IgD-negative memory B cell (primary cell): ENCODE data around the gene KLF17. TPM values are rescaled to one million over a fixed set of nuclear protein-coding genes. Genes with fewer than 3 reads are reported as not detected.

Experiments used
- H3K27ac Mint-ChIP-seq, 3 donors: one replicate each; pipeline ENCODE4 v1.8.0; 2020 to 2022; ENCODE audit warnings: mild to moderate bottlenecking in 3 of 3, mixed read lengths in 3 of 3, moderate library complexity in 1 of 3
- H3K27me3 Mint-ChIP-seq: one replicate; pipeline ENCODE4 v1.8.0; 2021; ENCODE audit warnings: mixed read lengths
- H3K36me3 Mint-ChIP-seq: one replicate; pipeline ENCODE4 v1.8.0; 2020; ENCODE audit warnings: mild to moderate bottlenecking, mixed read lengths
- H3K4me1 Mint-ChIP-seq, 3 donors: one replicate each; pipeline ENCODE4 v1.8.0; 2020 to 2022; ENCODE audit warnings: mixed read lengths in 3 of 3, mild to moderate bottlenecking in 1 of 3
- H3K4me3 Mint-ChIP-seq, 4 donors: one replicate each; pipeline ENCODE4 v1.8.0; 2020 to 2022; ENCODE audit warnings: mild to moderate bottlenecking in 4 of 4, mixed read lengths in 4 of 4, moderate library complexity in 3 of 4
- H3K9me3 Mint-ChIP-seq, 3 donors: one replicate each; pipeline ENCODE4 v1.8.0; 2020 to 2021; ENCODE audit warnings: mixed read lengths in 3 of 3, mild to moderate bottlenecking in 1 of 3
- polyA plus RNA-seq: library from polyadenylated mRNA; unstranded; fragments of 300-500 nt; fragmentation: Illumina TruSeq; gene quantifications from one replicate; pipeline ENCODE4 v1.2.3, GENCODE V29; 2021

Gene KLF17
- polyA plus RNA-seq, 1 donor from 2014 or later = not detected

DNA sequence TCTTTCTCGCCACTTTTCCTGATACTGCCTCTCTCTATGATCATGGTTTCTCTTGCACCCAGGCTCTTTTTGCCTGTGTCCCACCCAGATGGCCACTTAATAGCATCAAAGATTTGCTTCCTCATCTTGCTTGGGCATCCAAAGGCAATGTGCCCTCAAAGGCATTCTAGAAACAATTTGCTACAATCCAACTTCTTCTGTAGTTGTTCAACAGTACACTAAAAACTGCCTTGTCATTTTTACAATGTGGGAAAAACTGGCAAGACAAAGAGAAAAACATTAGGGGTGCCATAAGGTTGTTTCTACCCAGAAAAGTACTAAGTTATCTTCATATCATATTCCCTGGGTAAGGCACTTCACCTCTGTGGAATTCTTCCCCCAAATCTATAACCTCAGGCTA lies 39.3 kb downstream of the KLF17 start:
- no peak overlapping the region for H3K4me3 Mint-ChIP-seq
- no peak overlapping the region for H3K27ac Mint-ChIP-seq
- H3K36me3 Mint-ChIP-seq = no peaks in the 10 kb centered on the region
- peaks cover under 1% of the 10 kb centered on the region for H3K27me3 Mint-ChIP-seq
- H3K9me3 Mint-ChIP-seq = peaks cover 3 to 7% (median 6%) of the 10 kb centered on the region in 3 donors
- H3K4me1 Mint-ChIP-seq = peaks cover 0 to 1% (median 0%) of the 10 kb centered on the region in 3 donors

- peaks cover 0 to 1% (median 0%) of the 10 kb centered on the region in 3 donors for H3K4me1 Mint-ChIP-seq
- no peak overlapping the region for H3K27ac Mint-ChIP-seq
- peaks cover 5 to 7% (median 6%) of the 10 kb centered on the region in 3 donors for H3K9me3 Mint-ChIP-seq
- H3K4me3 Mint-ChIP-seq = no peak overlapping the region
- H3K36me3 Mint-ChIP-seq = no peaks in the 10 kb centered on the region
- H3K27me3 Mint-ChIP-seq = peaks cover 2% of the 10 kb centered on the region
Observed at GRCh38 chr1:44158871-44159270, 40.2 kb downstream of the KLF17 start.

GRCh38 chr1:44161546-44161945 lies 42.9 kb downstream of the KLF17 start:
- Mint-ChIP-seq H3K27me3 (peaks cover 5% of the 10 kb centered on the region), H3K4me1 (peaks cover 0 to 1% (median 0%) of the 10 kb centered on the region in 3 donors), H3K27ac (no peak overlapping the region), H3K9me3 (peaks cover 6 to 9% (median 7%) of the 10 kb centered on the region in 3 donors), H3K4me3 (no peak overlapping the region), H3K36me3 (no peaks in the 10 kb centered on the region)

DNA sequence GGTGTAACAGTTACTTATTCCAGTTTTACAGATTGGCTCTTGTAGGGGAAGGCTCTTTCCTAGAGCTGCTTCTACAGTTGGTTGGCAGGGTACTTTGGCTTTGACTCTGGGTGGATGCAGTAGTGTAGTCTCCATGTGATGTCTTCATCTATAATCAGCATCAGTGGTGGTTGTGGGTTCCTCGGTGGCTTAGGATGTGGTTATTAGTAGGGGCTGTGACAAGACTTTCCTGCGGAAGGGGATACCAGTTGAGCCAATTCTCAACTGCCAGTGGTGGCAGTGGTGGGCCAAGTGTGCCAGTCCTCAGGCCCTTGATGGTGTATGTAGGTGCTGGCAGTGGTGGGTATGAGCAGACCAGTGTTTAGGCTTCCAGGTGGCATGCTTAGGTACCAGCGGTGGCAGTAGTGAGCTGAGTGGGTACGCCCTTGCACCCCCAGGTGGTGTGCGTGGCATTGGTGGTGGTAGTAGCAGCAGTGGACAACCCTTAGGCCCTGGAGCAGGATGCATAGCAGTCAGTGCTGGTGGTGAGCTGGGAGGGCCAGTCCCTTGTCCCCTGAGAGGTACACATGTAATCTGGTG lies 50.0 kb downstream of the KLF17 start:
- Mint-ChIP-seq H3K27me3 (peaks cover 9% of the 10 kb centered on the region), H3K27ac (no peak overlapping the region), H3K4me3 (no peak overlapping the region), H3K9me3 (peaks cover 0 to 6% (median 4%) of the 10 kb centered on the region in 3 donors), H3K36me3 (peaks cover 10% of the 10 kb centered on the region), H3K4me1 (no peaks in the 10 kb centered on the region)

DNA sequence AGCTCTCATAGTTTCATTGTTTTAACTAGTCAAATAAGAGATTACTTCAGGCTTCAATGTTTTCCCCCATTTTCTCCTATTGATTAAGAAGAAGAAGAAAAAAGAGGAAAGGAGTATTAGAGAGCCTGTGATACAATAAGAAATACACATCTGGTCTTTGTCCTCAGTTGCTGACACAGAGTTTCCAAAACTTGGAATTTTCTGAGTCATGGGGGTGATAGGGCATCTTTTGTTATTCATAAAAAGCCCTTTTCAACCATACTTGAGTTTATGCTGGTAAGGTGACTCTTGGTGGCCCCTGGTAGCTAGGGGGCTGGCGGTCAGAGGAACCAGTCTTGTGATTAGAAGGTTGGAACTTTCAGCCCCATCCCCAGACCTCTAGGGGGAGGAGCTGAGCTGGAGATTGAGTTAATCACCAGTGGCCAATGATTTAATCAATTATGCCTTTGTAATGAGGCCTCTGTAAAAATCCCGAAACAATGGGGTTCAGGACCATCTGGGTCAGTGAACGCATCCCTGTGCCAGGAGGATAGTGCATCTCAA lies 51.7 kb downstream of the KLF17 start:
- Mint-ChIP-seq H3K27ac (no peak overlapping the region), H3K9me3 (peaks cover 4 to 16% (median 14%) of the 10 kb centered on the region in 3 donors), H3K36me3 (peaks cover 12% of the 10 kb centered on the region), H3K4me1 (no peaks in the 10 kb centered on the region), H3K27me3 (peaks cover 8% of the 10 kb centered on the region), H3K4me3 (no peak overlapping the region)

DNA sequence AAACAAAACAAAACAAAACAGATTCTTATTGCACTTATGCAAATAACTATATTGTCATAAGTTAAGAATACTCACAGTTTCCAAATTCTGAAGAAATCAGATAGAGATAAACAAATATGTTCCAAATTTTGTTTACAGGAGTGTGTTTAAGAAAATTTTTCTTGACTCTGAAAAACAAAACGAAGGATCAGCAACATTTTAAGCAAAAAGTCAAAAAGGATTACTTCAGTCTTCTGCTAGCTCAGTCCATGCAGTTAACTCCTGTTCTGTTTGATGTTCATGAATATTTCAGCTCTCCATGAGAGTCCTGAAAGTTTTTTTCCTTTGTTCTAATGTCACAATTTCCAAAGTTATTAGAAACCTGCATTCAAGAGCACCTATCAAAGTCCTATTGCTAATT lies 56.0 kb downstream of the KLF17 start:
- peaks cover 2% of the 10 kb centered on the region for H3K27me3 Mint-ChIP-seq
- H3K9me3 Mint-ChIP-seq = peaks cover 4 to 10% (median 10%) of the 10 kb centered on the region in 3 donors
- H3K36me3 Mint-ChIP-seq = peaks cover 6% of the 10 kb centered on the region
- H3K4me1 Mint-ChIP-seq = no peaks in the 10 kb centered on the region
- no peak overlapping the region for H3K27ac Mint-ChIP-seq
- no peak overlapping the region for H3K4me3 Mint-ChIP-seq

Other genes with a start within 250 kb of the KLF17 start
- gene ARTN, start 185.0 kb upstream of the KLF17 start, polyA plus RNA-seq = not detected
- gene IPO13, start 171.9 kb upstream of the KLF17 start, polyA plus RNA-seq = 14.9 TPM
- gene DPH2, start 148.8 kb upstream of the KLF17 start, polyA plus RNA-seq = 38.4 TPM
- gene ATP6V0B, start 143.9 kb upstream of the KLF17 start, polyA plus RNA-seq = 261 TPM
- gene B4GALT2, start 139.6 kb upstream of the KLF17 start, polyA plus RNA-seq = 1.0 TPM
- gene CCDC24, start 127.2 kb upstream of the KLF17 start, polyA plus RNA-seq = 5.3 TPM
- gene SLC6A9, start 87.4 kb upstream of the KLF17 start, polyA plus RNA-seq = 0.19 TPM
- gene KLF18, start 22.8 kb downstream of the KLF17 start, polyA plus RNA-seq = not detected
- 36.0 TPM for gene DMAP1, start 94.7 kb downstream of the KLF17 start, polyA plus RNA-seq
- 41.6 TPM for gene ERI3, start 236.4 kb downstream of the KLF17 start, polyA plus RNA-seq